H9 (cell line): Measurements from ENCODE around the gene PHTF2. TPM values are rescaled to one million over a fixed set of nuclear protein-coding genes. Genes with fewer than 3 reads are reported as not detected.
"Not testable (repeated sequence)": the region's sequence is repeated elsewhere in the genome, so short reads cannot be mapped to it uniquely, and the experiment has no call there.

Source experiments
- DNase-seq: peaks from one replicate; pipeline ENCODE4 v3.0.0-alpha.2; 2017
- H2AFZ ChIP-seq: one replicate; pipeline ENCODE4 v1.6.1; 2013; ENCODE audit warnings: mild to moderate bottlenecking, low read length, control low read depth, moderate library complexity
- H2AK5ac ChIP-seq: 2 replicates; pipeline ENCODE4 v1.6.1; 2013; ENCODE audit warnings: low read length, control low read depth, mixed read lengths; ENCODE audit not compliant: insufficient read length
- H2BK120ac ChIP-seq: one replicate; pipeline ENCODE4 v1.6.1; 2013; ENCODE audit warnings: low read depth, mild to moderate bottlenecking, low read length, control low read depth, inconsistent platforms; ENCODE audit not compliant: poor library complexity, severe bottlenecking
- H2BK12ac ChIP-seq: 2 replicates; pipeline ENCODE4 v1.6.1; 2013; ENCODE audit warnings: low read length, control low read depth, mixed read lengths, low read depth; ENCODE audit not compliant: insufficient read length
- H2BK15ac ChIP-seq: 2 replicates; pipeline ENCODE4 v1.6.1; 2013; ENCODE audit warnings: low read depth, low read length, control low read depth
- H2BK20ac ChIP-seq: one replicate; pipeline ENCODE4 v1.6.1; 2013; ENCODE audit warnings: low read depth, mild to moderate bottlenecking, low read length, control low read depth, inconsistent platforms; ENCODE audit not compliant: poor library complexity, severe bottlenecking
- H2BK5ac ChIP-seq: 2 replicates; pipeline ENCODE4 v1.6.1; 2013; ENCODE audit warnings: low read length, control low read depth, mixed read lengths; ENCODE audit not compliant: insufficient read length
- H3K14ac ChIP-seq: 2 replicates; pipeline ENCODE4 v1.6.1; 2013; ENCODE audit warnings: low read length, control low read depth; ENCODE audit not compliant: insufficient read depth
- H3K18ac ChIP-seq: 2 replicates; pipeline ENCODE4 v1.6.1; 2013; ENCODE audit warnings: low read depth, mild to moderate bottlenecking, mixed read lengths, low read length, control low read depth; ENCODE audit not compliant: insufficient read length
- H3K23ac ChIP-seq: 2 replicates; pipeline ENCODE4 v1.6.1; 2013; ENCODE audit warnings: low read length, control low read depth, mixed read lengths, low read depth; ENCODE audit not compliant: insufficient read length
- H3K23me2 ChIP-seq: 2 replicates; pipeline ENCODE4 v1.6.1; 2013; ENCODE audit warnings: low read depth, mild to moderate bottlenecking, mixed read lengths, low read length, control low read depth; ENCODE audit not compliant: insufficient read length, poor library complexity, severe bottlenecking
- H3K27ac ChIP-seq: 2 replicates; pipeline ENCODE4 v1.5.1; 2013; ENCODE audit warnings: low read length, control low read depth, mixed read lengths, low read depth; ENCODE audit not compliant: insufficient read length
- H3K27me3 ChIP-seq: 2 replicates; pipeline ENCODE4 v1.6.1; 2013; ENCODE audit warnings: low read length, control low read depth, inconsistent platforms; ENCODE audit not compliant: insufficient read depth
- H3K4ac ChIP-seq: 2 replicates; pipeline ENCODE4 v1.6.1; 2013; ENCODE audit warnings: low read depth, mild to moderate bottlenecking, control low read depth, inconsistent platforms, low read length, moderate library complexity
- H3K4me1 ChIP-seq: 2 replicates; pipeline ENCODE4 v1.6.1; 2013; ENCODE audit warnings: low read length, control low read depth, inconsistent platforms; ENCODE audit not compliant: insufficient read depth
- H3K4me2 ChIP-seq: 2 replicates; pipeline ENCODE4 v1.6.1; 2013; ENCODE audit warnings: low read length, control low read depth, mixed read lengths; ENCODE audit not compliant: insufficient read length, insufficient read depth
- H3K56ac ChIP-seq: 2 replicates; pipeline ENCODE4 v1.6.1; 2013; ENCODE audit warnings: low read depth, mild to moderate bottlenecking, mixed read lengths, low read length, control low read depth; ENCODE audit not compliant: insufficient read length
- H3K79me1 ChIP-seq: 2 replicates; pipeline ENCODE4 v1.6.1; 2013; ENCODE audit warnings: low read depth, mild to moderate bottlenecking, moderate library complexity, low read length, control low read depth, inconsistent platforms; ENCODE audit not compliant: insufficient read depth, poor library complexity, severe bottlenecking
- H3K79me2 ChIP-seq: 2 replicates; pipeline ENCODE4 v1.6.1; 2013; ENCODE audit warnings: low read length, control low read depth, inconsistent platforms; ENCODE audit not compliant: insufficient read depth
- H3K9ac ChIP-seq: 2 replicates; pipeline ENCODE4 v1.6.1; 2013; ENCODE audit warnings: low read length, control low read depth, mixed read lengths; ENCODE audit not compliant: insufficient read length; ENCODE audit errors: extremely low read depth
- H3K9me3 ChIP-seq: one replicate; pipeline ENCODE4 v1.6.1; 2013; ENCODE audit warnings: low read depth, low read length, inconsistent platforms; ENCODE audit not compliant: control insufficient read depth
- H3T11ph ChIP-seq: one replicate; pipeline ENCODE4 v1.6.1; 2013; ENCODE audit warnings: mild to moderate bottlenecking, low read length, control low read depth, inconsistent platforms
- H4K20me1 ChIP-seq: one replicate; pipeline ENCODE4 v1.6.1; 2013; ENCODE audit not compliant: control insufficient read depth, insufficient read length, insufficient read depth
- H4K5ac ChIP-seq: 2 replicates; pipeline ENCODE4 v1.6.1; 2013; ENCODE audit warnings: low read depth, mild to moderate bottlenecking, mixed read lengths, low read length, control low read depth; ENCODE audit not compliant: insufficient read length
- H4K8ac ChIP-seq: replicated peaks from 2 replicates; pipeline ENCODE4 v1.6.1; 2013; ENCODE audit warnings: low read length, control low read depth, mixed read lengths, low read depth; ENCODE audit not compliant: insufficient read length
- H4K91ac ChIP-seq: 2 replicates; pipeline ENCODE4 v1.6.1; 2013; ENCODE audit warnings: low read depth, mild to moderate bottlenecking, moderate library complexity, mixed read lengths, low read length, control low read depth; ENCODE audit not compliant: insufficient read length
- H3K27ac Mint-ChIP-seq, 3 experiments: 2 replicates in 2 of 3; 3 replicates in 1 of 3; pipeline ENCODE4 v1.8.0; 2020 to 2021; ENCODE audit warnings: mixed read lengths in 3 of 3, mild to moderate bottlenecking in 1 of 3, moderate library complexity in 1 of 3
- H3K27me3 Mint-ChIP-seq: 2 replicates; pipeline ENCODE4 v1.8.0; 2021; ENCODE audit warnings: low read depth, mild to moderate bottlenecking, moderate library complexity, mixed read lengths
- H3K36me3 Mint-ChIP-seq, 3 experiments: 2 replicates in 2 of 3; 3 replicates in 1 of 3; pipeline ENCODE4 v1.8.0; 2020 to 2021; ENCODE audit warnings: low read depth in 3 of 3, mixed read lengths in 3 of 3; ENCODE audit not compliant: insufficient read depth in 1 of 3
- H3K4me1 Mint-ChIP-seq, 2 experiments: 2 replicates each; pipeline ENCODE4 v1.8.0; 2020; ENCODE audit warnings: mixed read lengths in 2 of 2
- H3K4me3 Mint-ChIP-seq, 2 experiments: 2 replicates in 1 of 2; 3 replicates in 1 of 2; pipeline ENCODE4 v1.8.0; 2020 to 2021; ENCODE audit warnings: mild to moderate bottlenecking in 2 of 2, mixed read lengths in 2 of 2, moderate library complexity in 1 of 2
- H3K9me3 Mint-ChIP-seq, 2 experiments: 2 replicates in 1 of 2; 3 replicates in 1 of 2; pipeline ENCODE4 v1.8.0; 2020; ENCODE audit warnings: mild to moderate bottlenecking in 2 of 2, mixed read lengths in 2 of 2, moderate library complexity in 1 of 2
- CTCF ChIP-seq: fragments of 200-600 bp; sonication (generic); conservative IDR thresholded peaks from 3 replicates; pipeline ENCODE4 v1.8.0; 2021; ENCODE audit warnings: antibody characterized with exemption, mild to moderate bottlenecking
- WGBS: extraction: QIAGEN DNeasy Blood & Tissue Kit; methylation state at CpG from one replicate; pipeline ENCODE4 v1.1.7; 2013; ENCODE audit warnings: missing lambda C conversion rate, low lambda C conversion rate, mixed read lengths; ENCODE audit not compliant: insufficient read length; ENCODE audit errors: extremely low coverage; 5-methylcytosine and 5-hydroxymethylcytosine counted together
- total RNA-seq: library from RNA; stranded (reverse); gene quantifications from 2 replicates; pipeline ENCODE4 v1.2.1, GENCODE V29; 2021

The PHTF2 gene
- total RNA-seq, 1 experiment from 2014 or later = 16.2 TPM

- H3K9me3 Mint-ChIP-seq = peaks cover 0 to 3% of the 10 kb centered on the region in 2 experiments; a peak in 1 of 5 replicates
- no peak overlapping the region for H3K4ac ChIP-seq
- no peaks in the 10 kb centered on the region for H3K4me1 ChIP-seq
- no peak for DNase-seq
- H2AFZ ChIP-seq = no peak overlapping the region
- H3K4me3 Mint-ChIP-seq = no peak overlapping the region
- no peaks in the 10 kb centered on the region for H3K9me3 ChIP-seq
- H3K14ac ChIP-seq = no peak overlapping the region
- H2BK5ac ChIP-seq = no peak overlapping the region
- H2AK5ac ChIP-seq = no peak overlapping the region
- H2BK120ac ChIP-seq = no peak overlapping the region
- H3K4me1 Mint-ChIP-seq = peaks cover 0 to 8% of the 10 kb centered on the region in 2 experiments; a peak in 1 of 4 replicates
- no peak overlapping the region for H2BK15ac ChIP-seq
- H2BK20ac ChIP-seq = no peak overlapping the region
- H3K79me1 ChIP-seq = no peaks in the 10 kb centered on the region
- no peak overlapping the region for H3T11ph ChIP-seq
- H4K20me1 ChIP-seq = no peaks in the 10 kb centered on the region
- no peaks in the 10 kb centered on the region for H3K23me2 ChIP-seq
- TF ChIP-seq CTCF = no peak
- no peak overlapping the region for H3K4me2 ChIP-seq
- H3K27ac Mint-ChIP-seq = no peak overlapping the region
- no peaks in the 10 kb centered on the region for H3K27me3 ChIP-seq
- no peaks in the 10 kb centered on the region for H3K27me3 Mint-ChIP-seq
- WGBS = no CpG with 5 or more reads among the region's 1 CpG
- H3K9ac ChIP-seq = no peak overlapping the region
- no peak overlapping the region for H3K18ac ChIP-seq
- no peak overlapping the region for H4K5ac ChIP-seq
- no peak overlapping the region for H4K91ac ChIP-seq
- H3K27ac ChIP-seq = no peak overlapping the region
- no peak overlapping the region for H2BK12ac ChIP-seq
- no peak overlapping the region for H4K8ac ChIP-seq
- H3K56ac ChIP-seq = no peak overlapping the region
- peaks cover 0 to 4% (median 2%) of the 10 kb centered on the region in 3 experiments; a peak in 2 of 7 replicates for H3K36me3 Mint-ChIP-seq
- H3K79me2 ChIP-seq = no peaks in the 10 kb centered on the region
- H3K23ac ChIP-seq = no peak overlapping the region
These were observed 34.6 kb downstream of the PHTF2 start for GRCh38 chr7:77833136-77833535.

DNA sequence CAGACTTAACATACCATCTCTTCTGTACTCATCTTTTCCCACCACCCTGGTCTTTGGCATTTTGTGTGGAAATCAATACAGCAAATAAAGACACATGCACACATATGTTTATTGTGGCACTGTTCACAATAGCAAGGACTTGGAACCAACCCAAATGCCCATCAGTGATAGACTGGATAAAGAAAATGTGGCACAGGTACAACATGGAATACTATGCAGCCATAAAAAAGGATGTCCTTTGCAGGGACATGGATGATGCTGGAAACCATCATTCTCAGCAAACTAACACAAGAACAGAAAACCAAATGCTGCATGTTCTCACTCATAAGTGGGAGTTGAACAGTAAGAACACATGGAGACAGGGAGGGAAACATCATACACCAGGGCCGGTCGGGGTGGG, 37.9 kb downstream of the PHTF2 start:
- not testable (repeated sequence) for H3K4ac ChIP-seq, H4K5ac ChIP-seq, H3K79me1 ChIP-seq, H3K4me3 Mint-ChIP-seq, H2BK20ac ChIP-seq, H2BK120ac ChIP-seq, H2BK15ac ChIP-seq, H3K9me3 ChIP-seq, H3K36me3 Mint-ChIP-seq, H4K91ac ChIP-seq, H3K4me2 ChIP-seq, H3T11ph ChIP-seq, H2AFZ ChIP-seq, H3K9ac ChIP-seq, H3K23me2 ChIP-seq, H3K23ac ChIP-seq, DNase-seq, H2AK5ac ChIP-seq, H2BK5ac ChIP-seq, H3K14ac ChIP-seq, H3K27me3 Mint-ChIP-seq, H4K20me1 ChIP-seq, H3K27ac Mint-ChIP-seq, H4K8ac ChIP-seq, H3K56ac ChIP-seq, H2BK12ac ChIP-seq, H3K9me3 Mint-ChIP-seq, H3K79me2 ChIP-seq, H3K4me1 Mint-ChIP-seq, H3K18ac ChIP-seq, H3K27me3 ChIP-seq, H3K27ac ChIP-seq, H3K4me1 ChIP-seq
- no CpG with 5 or more reads among the region's 2 CpGs for WGBS
